ENCODE data around the gene SLC45A1.

SLC45A1 gene

GRCh38 chr1:8312235-8313218 lies 5.4 kb upstream of the SLC45A1 start:
- DNase-seq, result no peak

GRCh38 chr1:8313231-8313630 lies 4.7 kb upstream of the SLC45A1 start:
- no peak for DNase-seq

GRCh38 chr1:8314346-8315280 lies 3.3 kb upstream of the SLC45A1 start:
- peak; percentile 37 for DNase-seq

- DNase-seq, result no peak
These were observed 2.1 kb upstream of the SLC45A1 start for GRCh38 chr1:8315573-8316475.

- peak; percentile 8 for DNase-seq
These were observed 522 bp downstream of the SLC45A1 start for GRCh38 chr1:8318436-8318835.

- no peak for DNase-seq
These were observed 3.7 kb downstream of the SLC45A1 start for GRCh38 chr1:8321612-8322011.

- DNase-seq, result no peak
These were observed 5.8 kb downstream of the SLC45A1 start for GRCh38 chr1:8323706-8324105.

GRCh38 chr1:8324176-8324810 lies 6.4 kb downstream of the SLC45A1 start:
- DNase-seq, result no peak

- no peak for DNase-seq
These were observed 7.9 kb downstream of the SLC45A1 start for GRCh38 chr1:8325771-8326170.

- no peak for DNase-seq
These were observed 8.4 kb downstream of the SLC45A1 start for GRCh38 chr1:8326265-8326664.

GRCh38 chr1:8328271-8328670 lies 10.4 kb downstream of the SLC45A1 start:
- no peak for DNase-seq

- no peak for DNase-seq
These were observed 11.5 kb downstream of the SLC45A1 start for GRCh38 chr1:8329439-8329838.

GRCh38 chr1:8329858-8330257 lies 11.9 kb downstream of the SLC45A1 start:
- DNase-seq, result no peak

GRCh38 chr1:8330271-8331125 lies 12.6 kb downstream of the SLC45A1 start:
- DNase-seq, result no peak

GRCh38 chr1:8332806-8333205 lies 14.9 kb downstream of the SLC45A1 start:
- no peak for DNase-seq

- DNase-seq, result no peak
These were observed 15.5 kb downstream of the SLC45A1 start for GRCh38 chr1:8333246-8333987.

- no peak for DNase-seq
These were observed 16.4 kb downstream of the SLC45A1 start for GRCh38 chr1:8334106-8334851.

- no peak for DNase-seq
These were observed 17.3 kb downstream of the SLC45A1 start for GRCh38 chr1:8335246-8335645.

- no peak for DNase-seq
These were observed 20.0 kb downstream of the SLC45A1 start for GRCh38 chr1:8337776-8338525.
